ENCODE results near the gene RNASE11.
A peak's percentile ranks its signal among the peaks of the same experiment; 100 is the strongest.

RNASE11 gene

GRCh38 chr14:20610002-20610765, 22.4 kb upstream of the RNASE11 start (continued):
- TF ChIP-seq, protein P1, sequence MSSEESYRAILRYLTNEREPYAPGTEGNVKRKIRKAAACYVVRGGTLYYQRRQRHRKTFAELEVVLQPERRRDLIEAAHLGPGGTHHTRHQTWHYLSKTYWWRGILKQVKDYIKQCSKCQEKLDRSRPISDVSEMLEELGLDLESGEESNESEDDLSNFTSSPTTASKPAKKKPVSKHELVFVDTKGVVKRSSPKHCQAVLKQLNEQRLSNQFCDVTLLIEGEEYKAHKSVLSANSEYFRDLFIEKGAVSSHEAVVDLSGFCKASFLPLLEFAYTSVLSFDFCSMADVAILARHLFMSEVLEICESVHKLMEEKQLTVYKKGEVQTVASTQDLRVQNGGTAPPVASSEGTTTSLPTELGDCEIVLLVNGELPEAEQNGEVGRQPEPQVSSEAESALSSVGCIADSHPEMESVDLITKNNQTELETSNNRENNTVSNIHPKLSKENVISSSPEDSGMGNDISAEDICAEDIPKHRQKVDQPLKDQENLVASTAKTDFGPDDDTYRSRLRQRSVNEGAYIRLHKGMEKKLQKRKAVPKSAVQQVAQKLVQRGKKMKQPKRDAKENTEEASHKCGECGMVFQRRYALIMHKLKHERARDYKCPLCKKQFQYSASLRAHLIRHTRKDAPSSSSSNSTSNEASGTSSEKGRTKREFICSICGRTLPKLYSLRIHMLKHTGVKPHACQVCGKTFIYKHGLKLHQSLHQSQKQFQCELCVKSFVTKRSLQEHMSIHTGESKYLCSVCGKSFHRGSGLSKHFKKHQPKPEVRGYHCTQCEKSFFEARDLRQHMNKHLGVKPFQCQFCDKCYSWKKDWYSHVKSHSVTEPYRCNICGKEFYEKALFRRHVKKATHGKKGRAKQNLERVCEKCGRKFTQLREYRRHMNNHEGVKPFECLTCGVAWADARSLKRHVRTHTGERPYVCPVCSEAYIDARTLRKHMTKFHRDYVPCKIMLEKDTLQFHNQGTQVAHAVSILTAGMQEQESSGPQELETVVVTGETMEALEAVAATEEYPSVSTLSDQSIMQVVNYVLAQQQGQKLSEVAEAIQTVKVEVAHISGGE (tag by site-specific recombination; conservative IDR thresholded peaks at IDR 0.05; ENCODE audit: low read depth), result peak; percentile 10; the same call in 1 of the 2 replicates
- TF ChIP-seq ZNF660 (tag by site-specific recombination; IDR thresholded peaks at IDR 0.05), result peak; percentile 81
- peak; percentile 68; the same call in 1 of the 2 replicates for TF ChIP-seq ZBTB17 (tag by site-specific recombination; IDR thresholded peaks at IDR 0.05)
- no peak for TF ChIP-seq BCL11B (tag by site-specific recombination; IDR thresholded peaks at IDR 0.05; ENCODE audit: low read depth)
- peak; percentile 15; the same call in 1 of the 2 replicates for TF ChIP-seq ZNF16 (tag by site-specific recombination; IDR thresholded peaks at IDR 0.05; ENCODE audit: low read depth)
- TF ChIP-seq TSHZ1 (tag by site-specific recombination; IDR thresholded peaks at IDR 0.05; ENCODE audit: borderline replicate concordance), result peak; percentile 15; the same call in 1 of the 2 replicates
- peak; percentile 88 for TF ChIP-seq KLF8 (tag by site-specific recombination; IDR thresholded peaks at IDR 0.05)
- peak; percentile 44; the same call in 1 of the 2 replicates for TF ChIP-seq EGR2 (tag by site-specific recombination; IDR thresholded peaks at IDR 0.05; ENCODE audit: low read depth)
- TF ChIP-seq ZNF433 (tag by site-specific recombination; IDR thresholded peaks at IDR 0.05; ENCODE audit: low read depth), result no peak
- 0 out of 2 replicates have a peak, but pooled peaks have one; percentile 62 for TF ChIP-seq ZNF624 (tag by site-specific recombination; IDR thresholded peaks at IDR 0.05)
- TF ChIP-seq ZSCAN18 (tag by site-specific recombination; IDR thresholded peaks at IDR 0.05), result 0 out of 2 replicates have a peak, but pooled peaks have one; percentile 50
- TF ChIP-seq SP7 (tag by site-specific recombination; IDR thresholded peaks at IDR 0.05), result peak; percentile 66; the same call in 1 of the 2 replicates
- peak; percentile 86 for TF ChIP-seq ZNF10 (tag by site-specific recombination; IDR thresholded peaks at IDR 0.05)
- TF ChIP-seq, protein P2, sequence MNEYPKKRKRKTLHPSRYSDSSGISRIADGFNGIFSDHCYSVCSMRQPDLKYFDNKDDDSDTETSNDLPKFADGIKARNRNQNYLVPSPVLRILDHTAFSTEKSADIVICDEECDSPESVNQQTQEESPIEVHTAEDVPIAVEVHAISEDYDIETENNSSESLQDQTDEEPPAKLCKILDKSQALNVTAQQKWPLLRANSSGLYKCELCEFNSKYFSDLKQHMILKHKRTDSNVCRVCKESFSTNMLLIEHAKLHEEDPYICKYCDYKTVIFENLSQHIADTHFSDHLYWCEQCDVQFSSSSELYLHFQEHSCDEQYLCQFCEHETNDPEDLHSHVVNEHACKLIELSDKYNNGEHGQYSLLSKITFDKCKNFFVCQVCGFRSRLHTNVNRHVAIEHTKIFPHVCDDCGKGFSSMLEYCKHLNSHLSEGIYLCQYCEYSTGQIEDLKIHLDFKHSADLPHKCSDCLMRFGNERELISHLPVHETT (tag by site-specific recombination; IDR thresholded peaks at IDR 0.05), result peak; percentile 75; the same call in 1 of the 2 replicates
- no peak for TF ChIP-seq FEZF1 (tag by site-specific recombination; IDR thresholded peaks at IDR 0.05)
- TF ChIP-seq ZNF501 (tag by site-specific recombination; IDR thresholded peaks at IDR 0.05), result peak; percentile 88
- TF ChIP-seq IKZF3 (tag by site-specific recombination; IDR thresholded peaks at IDR 0.05), result peak; percentile 89
- no peak for TF ChIP-seq ZNF133 (tag by site-specific recombination; IDR thresholded peaks at IDR 0.05)
- TF ChIP-seq, protein P3, sequence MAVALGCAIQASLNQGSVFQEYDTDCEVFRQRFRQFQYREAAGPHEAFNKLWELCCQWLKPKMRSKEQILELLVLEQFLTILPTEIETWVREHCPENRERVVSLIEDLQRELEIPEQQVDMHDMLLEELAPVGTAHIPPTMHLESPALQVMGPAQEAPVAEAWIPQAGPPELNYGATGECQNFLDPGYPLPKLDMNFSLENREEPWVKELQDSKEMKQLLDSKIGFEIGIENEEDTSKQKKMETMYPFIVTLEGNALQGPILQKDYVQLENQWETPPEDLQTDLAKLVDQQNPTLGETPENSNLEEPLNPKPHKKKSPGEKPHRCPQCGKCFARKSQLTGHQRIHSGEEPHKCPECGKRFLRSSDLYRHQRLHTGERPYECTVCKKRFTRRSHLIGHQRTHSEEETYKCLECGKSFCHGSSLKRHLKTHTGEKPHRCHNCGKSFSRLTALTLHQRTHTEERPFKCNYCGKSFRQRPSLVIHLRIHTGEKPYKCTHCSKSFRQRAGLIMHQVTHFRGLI (tag by site-specific recombination; IDR thresholded peaks at IDR 0.05), result no peak
- TF ChIP-seq, protein P4, sequence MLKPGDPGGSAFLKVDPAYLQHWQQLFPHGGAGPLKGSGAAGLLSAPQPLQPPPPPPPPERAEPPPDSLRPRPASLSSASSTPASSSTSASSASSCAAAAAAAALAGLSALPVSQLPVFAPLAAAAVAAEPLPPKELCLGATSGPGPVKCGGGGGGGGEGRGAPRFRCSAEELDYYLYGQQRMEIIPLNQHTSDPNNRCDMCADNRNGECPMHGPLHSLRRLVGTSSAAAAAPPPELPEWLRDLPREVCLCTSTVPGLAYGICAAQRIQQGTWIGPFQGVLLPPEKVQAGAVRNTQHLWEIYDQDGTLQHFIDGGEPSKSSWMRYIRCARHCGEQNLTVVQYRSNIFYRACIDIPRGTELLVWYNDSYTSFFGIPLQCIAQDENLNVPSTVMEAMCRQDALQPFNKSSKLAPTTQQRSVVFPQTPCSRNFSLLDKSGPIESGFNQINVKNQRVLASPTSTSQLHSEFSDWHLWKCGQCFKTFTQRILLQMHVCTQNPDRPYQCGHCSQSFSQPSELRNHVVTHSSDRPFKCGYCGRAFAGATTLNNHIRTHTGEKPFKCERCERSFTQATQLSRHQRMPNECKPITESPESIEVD (tag by site-specific recombination; IDR thresholded peaks at IDR 0.05), result peak; percentile 10; the same call in 1 of the 2 replicates
- TF ChIP-seq ZEB2 (tag by site-specific recombination; IDR thresholded peaks at IDR 0.05), result peak; percentile 82
- peak; percentile 59; the same call in 1 of the 2 replicates for TF ChIP-seq KLF10 (tag by site-specific recombination; IDR thresholded peaks at IDR 0.05)
- peak; percentile 45 for TF ChIP-seq ZFHX2 (tag by site-specific recombination; conservative IDR thresholded peaks at IDR 0.05)

Measured in HEK293 (cell line).